Stimulated activated CD4-positive, alpha-beta T cell treated with anti-CD3 and anti-CD28 coated beads, Interleukin-1b, Interleukin-23, amount 100 ng/mL, for 48 hours (primary cell): ENCODE data around the gene ELK4.
A peak's percentile ranks its signal among the peaks of the same experiment; 100 is the strongest.
"Not testable (repeated sequence)": the region's sequence is repeated elsewhere in the genome, so short reads cannot be mapped to it uniquely, and the experiment has no call there.

Experiments
- DNase-seq: peaks from one replicate; pipeline ENCODE4 v3.0.0-alpha.2; 2020

ELK4 gene

GRCh38 chr1:205663286-205663936 lies 31.6 kb upstream of the ELK4 start:
- DNase-seq: no peak

- no peak for DNase-seq
These were observed 31.0 kb upstream of the ELK4 start for GRCh38 chr1:205662791-205663190.

GRCh38 chr1:205662135-205662738 lies 30.4 kb upstream of the ELK4 start:
- no peak for DNase-seq

- no peak for DNase-seq
These were observed 29.8 kb upstream of the ELK4 start for GRCh38 chr1:205661429-205662134.

- DNase-seq: no peak
These were observed 28.6 kb upstream of the ELK4 start for GRCh38 chr1:205660361-205660760.

- peak; percentile 73 for DNase-seq
These were observed 27.3 kb upstream of the ELK4 start for GRCh38 chr1:205658943-205659581.

- no peak for DNase-seq
These were observed 24.4 kb upstream of the ELK4 start for GRCh38 chr1:205656236-205656635.

- DNase-seq: no peak
These were observed 21.2 kb upstream of the ELK4 start for GRCh38 chr1:205652984-205653383.

GRCh38 chr1:205650241-205650640 lies 18.4 kb upstream of the ELK4 start:
- no peak for DNase-seq

GRCh38 chr1:205645519-205645918 lies 13.7 kb upstream of the ELK4 start:
- no peak for DNase-seq

- DNase-seq: no peak
These were observed 11.0 kb upstream of the ELK4 start for GRCh38 chr1:205642679-205643307.

GRCh38 chr1:205639567-205639966 lies 7.8 kb upstream of the ELK4 start:
- DNase-seq: no peak

GRCh38 chr1:205637854-205638468 lies 6.2 kb upstream of the ELK4 start:
- DNase-seq: no peak

- no peak for DNase-seq
These were observed 4.9 kb upstream of the ELK4 start for GRCh38 chr1:205636732-205637131.

GRCh38 chr1:205636138-205636530 lies 4.3 kb upstream of the ELK4 start:
- DNase-seq: not testable (repeated sequence)

GRCh38 chr1:205633421-205633976 lies 1.7 kb upstream of the ELK4 start:
- DNase-seq: no peak

GRCh38 chr1:205632669-205633169 lies 908 bp upstream of the ELK4 start:
- no peak for DNase-seq

GRCh38 chr1:205631010-205631767 lies 622 bp downstream of the ELK4 start:
- peak; percentile 90 for DNase-seq

GRCh38 chr1:205630651-205631009 lies 1.2 kb downstream of the ELK4 start:
- no peak for DNase-seq

- no peak for DNase-seq
These were observed 1.6 kb downstream of the ELK4 start for GRCh38 chr1:205630241-205630640.

- DNase-seq: no peak
These were observed 2.1 kb downstream of the ELK4 start for GRCh38 chr1:205629751-205630150.

- no peak for DNase-seq
These were observed 3.9 kb downstream of the ELK4 start for GRCh38 chr1:205627956-205628355.
